GM15510 (cell line): Measurements from ENCODE around the gene CYSLTR2.

Source experiments
- POLR2A ChIP-seq: IDR thresholded peaks from 3 replicates; pipeline ENCODE4 v1.6.1; 2011; ENCODE audit warnings: borderline replicate concordance; ENCODE audit not compliant: insufficient read length; ENCODE audit errors: extremely low read depth

CYSLTR2 gene

GRCh38 chr13:48653472-48653939, at the start of gene CYSLTR2:
Gene CYSLTR2, plus strand, starts transcription at chr13:48653929. Its CDS starts 52,889 bp downstream, at chr13:48706818.
- no peak for TF ChIP-seq POLR2A

- TF ChIP-seq POLR2A = no peak
Observed at GRCh38 chr13:48615049-48615448, 38.7 kb upstream of the CYSLTR2 start.

- TF ChIP-seq POLR2A = no peak
Observed at GRCh38 chr13:48618937-48619336, 34.8 kb upstream of the CYSLTR2 start.

- TF ChIP-seq POLR2A = no peak
Observed at GRCh38 chr13:48621056-48621455, 32.7 kb upstream of the CYSLTR2 start.

- TF ChIP-seq POLR2A = no peak
Observed at GRCh38 chr13:48624016-48624415, 29.7 kb upstream of the CYSLTR2 start.

GRCh38 chr13:48624858-48625257, 28.9 kb upstream of the CYSLTR2 start:
- no peak for TF ChIP-seq POLR2A

- no peak for TF ChIP-seq POLR2A
Observed at GRCh38 chr13:48625413-48626076, 28.2 kb upstream of the CYSLTR2 start.

- no peak for TF ChIP-seq POLR2A
Observed at GRCh38 chr13:48626077-48626449, 27.7 kb upstream of the CYSLTR2 start.

- TF ChIP-seq POLR2A = no peak
Observed at GRCh38 chr13:48626726-48627451, 26.8 kb upstream of the CYSLTR2 start.

- no peak for TF ChIP-seq POLR2A
Observed at GRCh38 chr13:48629277-48629676, 24.5 kb upstream of the CYSLTR2 start.

GRCh38 chr13:48630291-48630690, 23.4 kb upstream of the CYSLTR2 start:
- no peak for TF ChIP-seq POLR2A

- TF ChIP-seq POLR2A = no peak
Observed at GRCh38 chr13:48630773-48631172, 23.0 kb upstream of the CYSLTR2 start.

- no peak for TF ChIP-seq POLR2A
Observed at GRCh38 chr13:48631441-48631840, 22.3 kb upstream of the CYSLTR2 start.

- TF ChIP-seq POLR2A = no peak
Observed at GRCh38 chr13:48633700-48634099, 20.0 kb upstream of the CYSLTR2 start.

- TF ChIP-seq POLR2A = no peak
Observed at GRCh38 chr13:48634636-48635035, 19.1 kb upstream of the CYSLTR2 start.

- no peak for TF ChIP-seq POLR2A
Observed at GRCh38 chr13:48635478-48635877, 18.3 kb upstream of the CYSLTR2 start.
